Measurements from ENCODE around the gene ZC3H14.

Gene ZC3H14

GRCh38 chr14:88605594-88605993 lies 42.8 kb downstream of the ZC3H14 start:
- in situ Hi-C loops (cut with MboI; ENCODE audit: low sequenced_read_pairs): no loop called here

DNA sequence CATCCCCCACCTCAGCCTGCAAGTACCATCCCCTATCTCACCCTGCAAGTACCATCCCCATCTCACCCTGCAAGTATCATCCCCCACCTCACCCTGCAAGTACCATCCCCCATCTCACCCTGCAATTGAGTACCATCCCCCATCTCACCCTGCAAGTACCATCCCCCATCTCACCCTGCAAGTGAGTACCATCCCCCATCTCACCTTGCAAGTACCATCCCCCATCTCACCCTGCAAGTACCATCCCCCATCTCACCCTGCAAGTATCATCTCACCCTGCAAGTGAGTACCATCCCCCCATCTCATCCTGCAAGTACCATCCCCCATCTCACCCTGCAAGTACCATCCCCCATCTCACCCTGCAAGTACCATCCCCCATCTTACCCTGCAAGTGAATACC lies 45.0 kb downstream of the ZC3H14 start:
- in situ Hi-C loops (cut with MboI; ENCODE audit: low sequenced_read_pairs): no loop called here

- in situ Hi-C loops (cut with MboI; ENCODE audit: low sequenced_read_pairs): no loop called here
Observed at GRCh38 chr14:88611878-88612277, 49.0 kb downstream of the ZC3H14 start.

- in situ Hi-C loops (cut with MboI; ENCODE audit: low sequenced_read_pairs): no loop called here
Observed at GRCh38 chr14:88612981-88613380, 50.1 kb downstream of the ZC3H14 start.

DNA sequence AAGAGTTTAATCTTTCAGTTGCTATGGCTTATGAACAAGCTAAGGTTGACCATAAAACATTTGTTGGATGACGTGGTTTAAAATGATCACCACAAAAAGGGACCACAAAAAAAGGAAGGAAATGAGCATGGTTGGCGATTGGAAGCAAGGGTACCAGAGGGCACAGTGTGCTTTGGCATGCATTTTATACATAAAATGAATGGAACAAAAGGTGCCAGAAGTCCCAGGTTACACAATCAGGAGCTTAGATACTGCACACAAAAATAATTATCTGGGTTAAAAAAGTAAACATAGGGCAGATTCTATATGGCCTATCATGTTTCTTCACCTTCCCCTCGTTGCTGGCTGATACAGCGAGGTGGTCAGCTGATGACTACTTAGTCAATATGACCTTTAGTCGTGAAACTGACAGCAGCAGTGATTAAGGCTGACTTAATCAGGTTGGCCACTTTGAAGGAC lies 50.7 kb downstream of the ZC3H14 start:
- in situ Hi-C loops (cut with MboI; ENCODE audit: low sequenced_read_pairs): no loop called here

DNA sequence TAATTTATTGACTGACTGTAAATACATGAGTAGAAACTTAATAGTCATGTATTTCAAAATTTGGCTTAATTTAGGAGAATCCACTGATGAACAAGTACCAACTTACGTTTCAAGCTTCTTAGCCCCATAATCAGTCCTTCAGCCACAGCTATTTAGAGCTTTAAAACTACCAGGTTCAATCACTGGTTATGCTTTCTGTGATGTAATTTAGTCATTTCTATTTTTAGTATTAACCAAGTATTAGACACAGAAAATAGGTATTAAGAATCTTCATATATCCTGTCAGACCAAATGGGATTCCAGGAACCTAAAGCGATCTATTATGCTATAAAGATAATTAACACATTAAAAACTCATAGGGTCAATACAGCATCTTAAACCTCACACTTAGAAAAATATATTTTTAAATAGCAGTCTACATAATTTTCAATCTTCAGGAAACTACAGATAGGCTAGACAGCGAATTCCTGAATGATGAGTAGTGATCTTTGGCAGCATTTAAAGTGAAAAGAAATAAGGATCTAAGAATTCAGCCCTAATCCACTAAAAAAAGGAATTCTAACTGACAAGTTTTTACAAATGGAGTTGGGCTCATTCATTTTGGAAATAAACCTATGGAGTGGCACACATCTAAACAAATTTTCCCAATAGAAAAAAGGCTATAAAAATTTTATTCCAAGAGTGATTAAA lies 51.5 kb downstream of the ZC3H14 start:
- in situ Hi-C loops (cut with MboI; ENCODE audit: low sequenced_read_pairs): no loop called here

DNA sequence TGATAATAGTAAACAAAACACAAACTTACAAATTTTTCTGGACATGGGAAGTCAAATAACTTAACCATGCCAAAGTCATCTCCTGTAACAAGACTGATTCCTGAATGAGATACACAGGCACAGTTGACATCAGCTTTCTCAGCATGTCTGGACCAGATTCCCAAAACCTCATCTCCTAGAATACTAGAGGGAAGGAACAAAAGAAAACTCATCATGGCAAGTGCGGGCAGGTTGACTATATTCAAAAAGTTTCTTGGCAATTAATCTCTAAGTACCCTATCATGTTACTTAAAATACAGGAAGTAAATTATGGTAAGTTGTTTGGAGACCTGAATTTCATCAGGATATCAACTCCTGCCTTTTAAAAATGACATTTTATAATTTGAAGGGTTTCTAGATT lies 53.9 kb downstream of the ZC3H14 start:
- in situ Hi-C loops (cut with MboI; ENCODE audit: low sequenced_read_pairs): no loop called here

- in situ Hi-C loops (cut with MboI; ENCODE audit: low sequenced_read_pairs): no loop called here
Observed at GRCh38 chr14:88617479-88617878, 54.6 kb downstream of the ZC3H14 start.

DNA sequence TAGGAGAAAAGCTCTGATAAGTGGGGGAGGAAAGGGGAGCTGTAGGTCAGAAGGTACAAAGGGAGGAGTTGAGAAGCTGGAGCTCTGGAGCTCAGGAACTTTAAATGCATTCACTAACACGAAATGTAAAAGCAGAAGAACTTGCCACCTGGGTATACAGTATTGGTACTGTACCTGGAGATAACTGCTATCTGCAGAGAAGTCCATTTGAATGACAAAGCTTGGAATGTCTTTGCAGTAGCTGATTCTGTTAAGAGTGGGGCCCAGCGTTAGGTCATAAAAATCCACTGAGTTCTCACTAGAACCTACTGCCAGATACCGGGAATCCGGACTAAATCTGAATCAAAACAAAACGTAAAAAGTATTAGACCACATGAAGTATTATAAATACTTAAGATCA lies 55.6 kb downstream of the ZC3H14 start:
- in situ Hi-C loops (cut with MboI; ENCODE audit: low sequenced_read_pairs): no loop called here

DNA sequence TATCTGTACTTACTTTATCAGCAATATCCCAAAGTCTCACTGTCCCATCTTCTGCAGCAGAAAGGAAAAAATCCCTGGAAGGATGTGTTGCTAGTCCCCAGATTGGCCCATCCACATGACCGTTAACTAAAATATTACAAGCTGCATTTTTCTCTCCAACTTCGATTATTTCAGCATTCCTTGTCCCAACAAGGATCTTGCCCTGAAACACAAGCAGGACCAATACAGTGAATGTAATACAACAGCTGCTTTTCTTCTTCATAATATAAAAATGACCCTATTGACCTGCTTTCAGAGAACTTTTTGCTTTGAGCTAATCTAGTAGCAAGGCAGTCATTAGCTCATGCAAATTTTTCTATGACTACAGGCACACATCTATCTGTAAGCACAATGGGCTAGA lies 58.3 kb downstream of the ZC3H14 start:
- in situ Hi-C loops (cut with MboI; ENCODE audit: low sequenced_read_pairs): no loop called here

GRCh38 chr14:88625671-88626070 lies 62.8 kb downstream of the ZC3H14 start:
- in situ Hi-C loops (cut with MboI; ENCODE audit: low sequenced_read_pairs): no loop called here

DNA sequence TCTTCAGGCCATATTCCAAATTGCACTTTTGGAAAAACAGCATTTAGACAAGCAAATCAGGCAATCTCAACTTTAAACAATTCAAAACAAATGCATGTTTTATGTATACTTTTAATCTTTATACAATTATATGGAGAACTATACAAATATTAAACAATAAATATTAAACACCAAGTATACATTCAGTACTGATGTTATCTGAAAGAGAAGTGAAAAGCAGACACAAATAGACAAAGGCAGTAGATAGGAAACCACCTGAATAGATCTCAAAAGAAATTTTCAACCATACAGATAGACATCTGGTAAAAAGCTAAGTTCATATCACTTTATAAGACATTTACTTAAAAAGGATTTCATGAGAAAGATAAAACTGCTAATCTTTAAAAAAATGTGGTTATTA lies 65.2 kb downstream of the ZC3H14 start:
- in situ Hi-C loops (cut with MboI; ENCODE audit: low sequenced_read_pairs): no loop called here

DNA sequence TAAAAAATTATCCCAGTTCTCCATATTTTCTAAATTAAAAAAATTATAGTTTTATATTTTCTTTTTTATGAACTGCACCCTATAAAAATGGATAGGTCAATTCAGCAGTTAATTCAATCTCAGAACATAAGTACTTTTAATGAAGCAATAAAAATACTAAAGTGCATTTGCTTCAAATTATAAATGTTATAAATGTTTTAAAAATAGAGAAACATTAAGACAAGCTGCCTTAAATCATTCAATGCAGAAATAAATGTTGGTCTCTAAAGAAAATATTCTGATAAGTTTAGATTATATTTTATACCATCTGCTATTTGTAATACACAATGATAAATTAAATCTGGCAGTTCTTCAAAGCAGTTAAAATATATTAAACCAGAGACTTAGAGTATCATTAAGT lies 65.6 kb downstream of the ZC3H14 start:
- in situ Hi-C loops (cut with MboI; ENCODE audit: low sequenced_read_pairs): no loop called here

- in situ Hi-C loops (cut with MboI; ENCODE audit: low sequenced_read_pairs): no loop called here
Observed at GRCh38 chr14:88630565-88630964, 67.7 kb downstream of the ZC3H14 start.

GRCh38 chr14:88631091-88631490 lies 68.3 kb downstream of the ZC3H14 start:
- in situ Hi-C loops (cut with MboI; ENCODE audit: low sequenced_read_pairs): no loop called here

- in situ Hi-C loops (cut with MboI; ENCODE audit: low sequenced_read_pairs): no loop called here
Observed at GRCh38 chr14:88632512-88632911, 69.7 kb downstream of the ZC3H14 start.

GRCh38 chr14:88639221-88639620 lies 76.4 kb downstream of the ZC3H14 start:
- in situ Hi-C loops (cut with MboI; ENCODE audit: low sequenced_read_pairs): no loop called here

DNA sequence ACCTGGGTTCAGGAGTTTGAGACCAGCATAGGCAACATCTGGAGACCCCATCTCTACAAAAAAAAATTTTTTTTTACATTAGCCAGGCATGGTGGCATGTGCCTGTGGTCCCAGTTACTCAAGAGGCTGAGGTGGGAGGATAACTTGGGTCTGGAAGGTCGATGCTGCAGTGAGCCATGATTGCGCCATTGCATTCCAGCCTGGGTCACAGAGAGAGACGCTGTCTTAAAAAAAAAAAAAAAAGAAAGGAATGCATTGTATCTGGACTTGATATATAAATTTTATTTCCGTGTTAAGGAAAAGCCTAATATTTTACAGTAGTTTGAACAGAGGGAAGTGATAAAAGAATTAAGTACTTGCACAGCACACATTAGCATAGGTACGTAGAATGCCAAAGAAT lies 97.2 kb downstream of the ZC3H14 start:
- in situ Hi-C loops (cut with MboI; ENCODE audit: low sequenced_read_pairs): no loop called here

DNA sequence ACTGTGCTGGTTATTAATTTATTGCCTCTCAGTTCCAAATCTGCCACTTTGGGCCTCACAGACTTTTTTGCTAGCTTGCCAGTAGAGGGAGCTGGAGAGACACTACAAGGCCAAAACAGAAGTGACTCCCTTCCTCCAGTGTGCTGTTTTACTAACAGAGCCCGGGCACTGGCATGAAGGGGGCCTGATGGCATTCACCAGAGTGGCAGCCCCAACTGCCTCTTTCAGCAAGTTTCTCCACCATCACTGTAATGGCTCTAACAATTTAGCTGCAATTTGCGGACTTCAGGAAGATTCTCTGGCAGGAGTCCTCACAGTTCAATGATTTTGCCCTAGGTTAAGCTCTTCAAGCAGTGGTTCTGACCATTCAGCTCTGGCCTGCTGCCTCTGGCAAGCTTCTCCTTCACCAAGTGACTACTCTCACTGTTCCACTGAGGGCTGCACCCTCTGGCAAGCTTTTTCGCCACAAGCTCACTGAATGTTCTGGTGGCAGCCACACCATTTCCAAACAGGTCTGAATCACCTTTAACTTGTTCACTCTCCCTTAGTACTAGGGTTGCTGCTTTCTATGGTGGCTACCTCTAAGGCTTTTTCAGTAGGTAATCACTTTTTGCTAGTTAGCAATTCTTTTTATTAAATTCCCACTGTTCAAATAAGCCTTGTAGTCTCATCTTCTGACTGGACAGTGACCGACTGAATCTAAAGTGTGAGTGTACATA lies 104.9 kb downstream of the ZC3H14 start:
- in situ Hi-C loops (cut with MboI; ENCODE audit: low sequenced_read_pairs): no loop called here

DNA sequence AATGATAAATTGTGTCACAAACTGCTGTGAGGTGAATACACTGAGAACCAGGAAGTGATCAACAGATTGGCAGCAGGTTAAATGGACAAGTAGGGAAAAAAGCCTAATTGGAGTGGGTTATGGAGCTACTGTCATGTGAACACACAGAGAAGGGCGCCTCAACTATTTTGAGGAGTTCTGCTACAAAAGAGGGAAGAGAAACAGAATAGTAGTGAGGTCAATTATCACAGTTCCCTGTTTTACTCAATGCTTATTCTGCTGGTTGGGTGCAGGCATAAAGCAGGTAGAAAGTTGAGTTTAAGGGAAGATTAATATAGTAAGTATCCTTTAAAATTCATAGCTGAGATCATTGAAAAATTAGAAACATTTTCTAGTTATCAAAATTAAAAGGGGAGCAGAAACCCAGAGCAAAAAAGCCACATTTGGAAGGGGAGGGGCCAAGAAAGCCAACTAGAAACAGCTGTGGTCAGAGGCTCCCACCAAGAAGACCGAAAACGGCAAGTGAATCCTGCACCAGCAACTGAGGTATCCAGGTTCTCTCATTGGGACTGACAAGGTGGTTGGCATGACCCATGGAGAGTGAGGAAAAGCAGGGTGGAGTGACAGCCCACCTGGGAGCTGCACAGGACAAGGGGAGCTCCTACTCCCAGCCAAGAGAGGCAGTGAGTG lies 105.7 kb downstream of the ZC3H14 start:
- in situ Hi-C loops (cut with MboI; ENCODE audit: low sequenced_read_pairs): no loop called here

GRCh38 chr14:88669346-88669745 lies 106.5 kb downstream of the ZC3H14 start:
- in situ Hi-C loops (cut with MboI; ENCODE audit: low sequenced_read_pairs): no loop called here

Data from HL-60/S4 treated with phorbol 12-myristate 13-acetate at 8.2 ng/mL for 4 days and 3 days (cell line).